H1 (cell line): ENCODE data around the gene GNA12. TPM values are rescaled to one million over a fixed set of nuclear protein-coding genes. Genes with fewer than 3 reads are reported as not detected.

Experiments used
- CTCF ChIA-PET: fragments of 300-600 bp; sonication (Branson Sonifier 250); formaldehyde crosslinking; loops from one replicate; lab custom pipeline; 2021; ENCODE audit not compliant: partially characterized antibody; lab: Charles Lee
- POLR2A ChIA-PET: fragments of 300-600 bp; sonication (Branson Sonifier 250); formaldehyde crosslinking; loops from one replicate; lab custom pipeline; 2021; ENCODE audit warnings: inconsistent platforms; ENCODE audit not compliant: partially characterized antibody; lab: Charles Lee
- DNase-seq, 2 experiments: peaks; one replicate each; pipeline versions ENCODE4 v3.0.0 to v3.0.0-alpha.2; 2010 to 2022; ENCODE audit warnings: low spot score in 2 of 2, low read depth in 1 of 2, mixed read lengths in 1 of 2
- FAIRE-seq: peaks from 2 replicates; lab custom pipeline; 2011; peaks lifted over from hg19 to GRCh38; lab: Jason Lieb, UNC
- H2AFZ ChIP-seq: 2 replicates; pipeline ENCODE4 v1.8.1; 2012; ENCODE audit warnings: low read length, inconsistent platforms
- H2AK5ac ChIP-seq: 2 replicates; pipeline ENCODE4 v1.6.1; 2013; ENCODE audit warnings: low read depth, low read length
- H2BK120ac ChIP-seq: replicated peaks from 2 replicates; pipeline ENCODE3; 2013; ENCODE audit warnings: low read depth, low read length, inconsistent platforms
- H2BK12ac ChIP-seq: 2 replicates; pipeline ENCODE4 v1.6.1; 2013; ENCODE audit warnings: low read depth, low read length
- H2BK15ac ChIP-seq: 2 replicates; pipeline ENCODE4 v1.6.1; 2013; ENCODE audit warnings: low read length
- H2BK20ac ChIP-seq: 2 replicates; pipeline ENCODE4 v1.6.1; 2013; ENCODE audit warnings: low read length
- H2BK5ac ChIP-seq: 2 replicates; pipeline ENCODE4 v1.6.1; 2013; ENCODE audit warnings: low read depth, low read length
- H3K14ac ChIP-seq: 2 replicates; pipeline ENCODE4 v1.6.1; 2013; ENCODE audit warnings: inconsistent platforms; ENCODE audit not compliant: insufficient read length
- H3K18ac ChIP-seq: 2 replicates; pipeline ENCODE4 v1.6.1; 2013; ENCODE audit warnings: low read length; ENCODE audit errors: extremely low read depth
- H3K23ac ChIP-seq: 2 replicates; pipeline ENCODE4 v1.6.1; 2013; ENCODE audit warnings: inconsistent platforms; ENCODE audit not compliant: insufficient read length
- H3K23me2 ChIP-seq: 2 replicates; pipeline ENCODE4 v1.6.1; 2013; ENCODE audit warnings: low read depth, low read length
- H3K27ac ChIP-seq: 2 replicates; pipeline ENCODE4 v1.6.1; 2011; ENCODE audit warnings: low read depth, low read length, inconsistent platforms
- H3K27me3 ChIP-seq, 4 experiments: replicated peaks in 1 of 4; 1 replicate in 1 of 4; 2 replicates in 3 of 4; pipeline versions ENCODE4 v1.6.1 to v1.8.1; 2011 to 2013; ENCODE audit warnings: low read length in 3 of 4, mild to moderate bottlenecking in 3 of 4, inconsistent platforms in 2 of 4, mixed read lengths in 2 of 4, moderate library complexity in 1 of 4; ENCODE audit not compliant: control insufficient read depth in 3 of 4, insufficient read depth in 3 of 4; ENCODE audit errors: extremely low read depth in 1 of 4
- H3K36me3 ChIP-seq, 4 experiments: 2 replicates each; pipeline versions ENCODE4 v1.6.1 to v1.8.1; 2011 to 2013; ENCODE audit warnings: mild to moderate bottlenecking in 4 of 4, low read length in 3 of 4, moderate library complexity in 2 of 4, control low read depth in 1 of 4, inconsistent platforms in 1 of 4; ENCODE audit not compliant: insufficient read depth in 4 of 4, control insufficient read depth in 2 of 4
- H3K4ac ChIP-seq: replicated peaks from 2 replicates; pipeline ENCODE3; 2013; ENCODE audit warnings: low read length, low read depth, mixed read lengths, inconsistent platforms; ENCODE audit not compliant: insufficient read length
- H3K4me1 ChIP-seq, 4 experiments: replicated peaks in 1 of 4; 1 replicate in 1 of 4; 2 replicates in 3 of 4; pipeline versions ENCODE4 v1.6.1 to v1.8.1; 2011 to 2013; ENCODE audit warnings: low read length in 3 of 4, inconsistent platforms in 2 of 4, mixed read lengths in 1 of 4; ENCODE audit not compliant: insufficient read depth in 4 of 4, control insufficient read depth in 3 of 4
- H3K4me2 ChIP-seq, 2 experiments: 2 replicates each; pipeline versions ENCODE4 v1.6.1 to v1.8.1; 2011 to 2013; ENCODE audit warnings: low read depth in 2 of 2, low read length in 2 of 2, control low read depth in 1 of 2, inconsistent platforms in 1 of 2, mild to moderate bottlenecking in 1 of 2; ENCODE audit not compliant: insufficient read depth in 1 of 2
- H3K4me3 ChIP-seq, 4 experiments: fragments of 200-600, 300-600 bp in 1 of 4; sonication (generic), shearing (Covaris generic), sonication (Bioruptor Twin) in 1 of 4; 2 replicates each; pipeline versions ENCODE4 v1.5.1 to v1.8.1; 2011 to 2016; ENCODE audit warnings: low read length in 4 of 4, low read depth in 3 of 4, control low read depth in 2 of 4, inconsistent platforms in 2 of 4, mild to moderate bottlenecking in 2 of 4, mixed read lengths in 1 of 4, moderate library complexity in 1 of 4; ENCODE audit not compliant: insufficient read depth in 2 of 4; ENCODE audit errors: extremely low read depth in 1 of 4
- H3K56ac ChIP-seq: replicated peaks from 2 replicates; pipeline ENCODE3; 2013; ENCODE audit warnings: low read depth, mild to moderate bottlenecking, mixed read lengths, low read length, inconsistent platforms; ENCODE audit not compliant: insufficient read length
- H3K79me1 ChIP-seq: 2 replicates; pipeline ENCODE4 v1.6.1; 2013; ENCODE audit warnings: low read depth, low read length, control low read depth
- H3K79me2 ChIP-seq, 2 experiments: 2 replicates each; pipeline versions ENCODE4 v1.6.1 to v1.8.1; 2012 to 2013; ENCODE audit warnings: low read length in 2 of 2, mild to moderate bottlenecking in 2 of 2, inconsistent platforms in 1 of 2; ENCODE audit not compliant: insufficient read depth in 2 of 2, control insufficient read depth in 1 of 2
- H3K9ac ChIP-seq, 4 experiments: replicated peaks in 1 of 4; 1 replicate in 1 of 4; 2 replicates in 3 of 4; pipeline versions ENCODE4 v1.6.1 to v1.8.1; 2011 to 2013; ENCODE audit warnings: low read depth in 3 of 4, low read length in 3 of 4, control low read depth in 2 of 4, mild to moderate bottlenecking in 2 of 4, moderate library complexity in 2 of 4, inconsistent platforms in 1 of 4; ENCODE audit errors: extremely low read depth in 1 of 4
- H3K9me3 ChIP-seq, 2 experiments: 2 replicates each; pipeline versions ENCODE4 v1.6.1 to v1.8.1; 2012 to 2013; ENCODE audit warnings: mild to moderate bottlenecking in 2 of 2, moderate library complexity in 2 of 2, control low read depth in 1 of 2, inconsistent platforms in 1 of 2, low read depth in 1 of 2, low read length in 1 of 2, mixed read lengths in 1 of 2; ENCODE audit not compliant: insufficient read depth in 2 of 2
- H4K20me1 ChIP-seq, 2 experiments: replicated peaks in 1 of 2; 2 replicates each; pipeline versions ENCODE3 to v1.8.1; 2011 to 2013; ENCODE audit warnings: inconsistent platforms in 2 of 2, low read length in 2 of 2, mild to moderate bottlenecking in 1 of 2; ENCODE audit not compliant: insufficient read depth in 2 of 2, control insufficient read depth in 1 of 2
- H4K5ac ChIP-seq: 2 replicates; pipeline ENCODE4 v1.6.1; 2013; ENCODE audit warnings: low read length, low read depth, mixed read lengths, inconsistent platforms; ENCODE audit not compliant: insufficient read length
- H4K8ac ChIP-seq: 2 replicates; pipeline ENCODE4 v1.8.0; 2013; ENCODE audit warnings: mild to moderate bottlenecking, moderate library complexity, low read length, inconsistent platforms; ENCODE audit not compliant: insufficient read depth; ENCODE audit errors: extremely low read depth
- H4K91ac ChIP-seq: replicated peaks from 2 replicates; pipeline ENCODE3; 2013; ENCODE audit warnings: low read length, mixed read lengths, inconsistent platforms; ENCODE audit not compliant: insufficient read length
- KDM1A ChIP-seq: fragments of 200-600, 300-600 bp; sonication (generic); IDR thresholded peaks from 2 replicates; pipeline ENCODE4 v1.7.1; 2016; ENCODE audit warnings: mild to moderate bottlenecking, low read length, borderline replicate concordance
- WGBS, 2 experiments: shearing (Covaris generic) in 1 of 2; methylation state at CpG; one replicate each; pipeline versions ENCODE4 v1.1.6 to v1.1.7; 2013 to 2015; ENCODE audit warnings: low lambda C conversion rate in 2 of 2, mixed read lengths in 2 of 2, inconsistent platforms in 1 of 2, low coverage in 1 of 2, missing lambda C conversion rate in 1 of 2; ENCODE audit not compliant: insufficient replicate concordance in 2 of 2, insufficient coverage in 1 of 2, insufficient read length in 1 of 2; ENCODE audit errors: extremely low coverage in 1 of 2, missing lambda C conversion rate in 1 of 2; 5-methylcytosine and 5-hydroxymethylcytosine counted together
- polyA plus RNA-seq, 7 experiments: library from polyadenylated mRNA; depleted of rRNA in 3 of 7; stranded (reverse) in 5 of 7; unstranded in 2 of 7; fragments of >200 nt in 5 of 7; fragments of 200-250 nt in 2 of 7; gene quantifications; 1 replicate in 5 of 7; 2 replicates in 1 of 7; 4 replicates in 1 of 7; pipeline versions ENCODE4 v1.2.1 to v1.2.3, GENCODE V29; 2011 to 2013; ENCODE audit warnings: missing spikeins in 2 of 7, mixed read lengths in 2 of 7
- total RNA-seq: library from RNA; stranded (reverse); fragmentation: NEBNext Ultra II Directional; extraction: Animal tissue kit (Norgen Biotek cat#: 25700); gene quantifications from 2 replicates; pipeline ENCODE4 v1.2.1, GENCODE V29; 2021
- TF ChIP-seq, protein P1 (sequence below): IDR thresholded peaks from 2 replicates; pipeline ENCODE4 v1.6.1; 2012; ENCODE audit warnings: inconsistent platforms

Gene GNA12
- total and polyA plus RNA-seq, 2 of the 8 experiments (the other 6 are each of a cell fraction or from before 2014, with no cell fraction given) = 96.5 to 109 TPM

DNA sequence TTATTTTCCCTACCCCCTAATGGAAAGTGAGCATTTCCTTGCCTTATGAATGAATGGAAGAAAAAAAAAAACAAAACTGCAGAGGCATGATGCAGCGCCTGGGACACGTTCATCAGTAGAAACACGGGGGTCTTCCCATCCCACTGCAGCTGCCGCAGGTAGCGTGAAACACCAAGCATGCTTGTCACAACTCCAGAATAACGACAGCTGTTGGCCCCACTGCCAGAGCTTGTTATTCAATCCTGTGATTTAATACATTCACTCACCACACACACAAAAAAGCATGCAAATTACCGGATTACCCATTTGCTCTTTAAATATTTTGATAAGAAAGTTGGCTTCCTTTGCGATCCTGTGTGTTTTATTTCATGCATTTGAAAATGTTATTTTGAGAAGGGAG lies 48.4 kb upstream of the GNA12 start:
- no peaks in the 10 kb centered on the region for H3K9me3 ChIP-seq
- no peak overlapping the region for H2BK20ac ChIP-seq
- no peak overlapping the region for H3K18ac ChIP-seq
- TF ChIP-seq, protein P1, sequence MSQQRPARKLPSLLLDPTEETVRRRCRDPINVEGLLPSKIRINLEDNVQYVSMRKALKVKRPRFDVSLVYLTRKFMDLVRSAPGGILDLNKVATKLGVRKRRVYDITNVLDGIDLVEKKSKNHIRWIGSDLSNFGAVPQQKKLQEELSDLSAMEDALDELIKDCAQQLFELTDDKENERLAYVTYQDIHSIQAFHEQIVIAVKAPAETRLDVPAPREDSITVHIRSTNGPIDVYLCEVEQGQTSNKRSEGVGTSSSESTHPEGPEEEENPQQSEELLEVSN = no peak
- no peak for TF ChIP-seq KDM1A
- TF ChIP-seq, all 59 proteins: peak for 0
- Histone ChIP-seq H3K4me1 (no peaks in the 10 kb centered on the region; a peak in 1 of 7 replicates), H2AFZ (no peak overlapping the region), H2BK120ac (no peak overlapping the region), H3K27ac (no peak overlapping the region), H3K9ac (no peak overlapping the region), H3K14ac (no peak overlapping the region), H2BK12ac (no peak overlapping the region), H3K4me3 (no peak overlapping the region), H3K4ac (no peak overlapping the region), H4K5ac (no peak overlapping the region), H3K4me2 (no peak overlapping the region), H3K36me3 (no peaks in the 10 kb centered on the region), H3K23me2 (no peaks in the 10 kb centered on the region), H3K79me2 (no peaks in the 10 kb centered on the region), H4K20me1 (no peaks in the 10 kb centered on the region), H3K23ac (no peak overlapping the region), H3K79me1 (no peaks in the 10 kb centered on the region), H3K56ac (no peak overlapping the region), H3K27me3 (no peaks in the 10 kb centered on the region), H2BK15ac (no peak overlapping the region), H2AK5ac (no peak overlapping the region), H2BK5ac (no peak overlapping the region), H4K8ac (no peak overlapping the region; the same call in 1 of the 2 replicates), H4K91ac (no peak overlapping the region)
- no peak for FAIRE-seq
- 88% methylated on average over 8 of the region's 8 CpGs; no CpG with 5 or more reads in 1 of the 2 experiments for WGBS, 2 experiments
- CTCF ChIA-PET = interaction anchor here (0.7 to 2.4 kb wide), 6 partner anchors 9 to 108 kb away, joined by 3 to 12 read pairs (median 4); no protein-coding TSS in a partner anchor
- POLR2A ChIA-PET = no interaction called here
- no peak for DNase-seq
